Measurements from ENCODE around the gene DUSP18.
"Not testable (repeated sequence)": the region's sequence is repeated elsewhere in the genome, so short reads cannot be mapped to it uniquely, and the experiment has no call there.

DUSP18 gene

GRCh38 chr22:30640361-30640760 is 27.3 kb downstream of the DUSP18 start:
- DNase-seq (ENCODE audit: low spot score) = no peak

DNA sequence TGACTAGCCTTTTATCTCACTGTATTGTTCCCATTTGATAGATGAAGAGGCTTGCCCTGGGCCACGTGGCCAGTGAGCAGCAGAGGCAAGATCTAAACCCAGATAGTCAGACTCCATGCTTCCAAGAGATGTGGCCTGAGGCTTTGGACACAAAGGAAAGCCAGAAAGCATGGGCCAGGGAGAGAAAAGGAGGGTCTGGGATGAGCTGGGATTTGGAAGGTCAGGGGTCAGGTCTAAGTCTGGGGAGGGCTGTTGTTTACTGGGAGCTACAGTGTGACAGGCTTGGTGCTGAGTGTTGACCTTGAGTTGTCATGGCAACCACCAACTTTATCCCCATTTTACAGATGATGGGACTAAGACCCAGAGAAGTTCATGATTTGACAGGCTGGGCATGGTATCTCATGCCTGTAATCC is 30.0 kb downstream of the DUSP18 start:
- DNase-seq (ENCODE audit: low spot score) = no peak

DNA sequence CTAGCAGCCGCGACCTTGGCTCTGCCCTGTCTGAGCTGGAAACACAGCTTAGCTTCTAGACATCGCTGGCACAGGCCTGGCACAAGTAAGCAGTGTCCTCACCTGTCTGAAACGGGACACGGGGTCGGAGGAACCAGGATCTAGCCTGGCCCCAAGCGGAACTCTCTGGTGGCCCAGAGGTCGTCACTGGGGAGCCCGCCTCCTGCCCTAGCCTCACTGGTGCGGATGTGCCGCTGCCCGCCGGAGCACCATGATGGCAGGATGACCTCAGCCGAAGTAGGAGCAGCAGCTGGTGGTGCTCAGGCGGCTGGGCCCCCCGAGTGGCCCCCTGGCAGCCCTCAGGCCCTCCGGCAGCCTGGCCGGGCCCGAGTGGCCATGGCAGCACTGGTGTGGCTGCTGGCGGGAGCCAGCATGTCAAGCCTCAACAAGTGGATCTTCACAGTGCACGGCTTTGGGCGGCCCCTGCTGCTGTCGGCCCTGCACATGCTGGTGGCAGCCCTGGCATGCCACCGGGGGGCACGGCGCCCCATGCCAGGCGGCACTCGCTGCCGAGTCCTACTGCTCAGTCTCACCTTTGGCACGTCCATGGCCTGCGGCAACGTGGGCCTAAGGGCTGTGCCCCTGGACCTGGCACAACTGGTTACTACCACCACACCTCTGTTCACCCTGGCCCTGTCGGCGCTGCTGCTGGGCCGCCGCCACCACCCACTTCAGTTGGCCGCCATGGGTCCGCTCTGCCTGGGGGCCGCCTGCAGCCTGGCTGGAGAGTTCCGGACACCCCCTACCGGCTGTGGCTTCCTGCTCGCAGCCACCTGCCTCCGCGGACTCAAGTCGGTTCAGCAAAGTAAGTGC is 31.2 kb downstream of the DUSP18 start:
- no peak for DNase-seq (ENCODE audit: low spot score)

- peak; percentile 95 for DNase-seq (ENCODE audit: low spot score)
These were observed 32.1 kb downstream of the DUSP18 start, which contains the start of gene SLC35E4 for GRCh38 chr22:30635273-30636225. SLC35E4 (plus strand) TSS chr22:30635781; CDS start chr22:30636451, 670 bp downstream.

DNA sequence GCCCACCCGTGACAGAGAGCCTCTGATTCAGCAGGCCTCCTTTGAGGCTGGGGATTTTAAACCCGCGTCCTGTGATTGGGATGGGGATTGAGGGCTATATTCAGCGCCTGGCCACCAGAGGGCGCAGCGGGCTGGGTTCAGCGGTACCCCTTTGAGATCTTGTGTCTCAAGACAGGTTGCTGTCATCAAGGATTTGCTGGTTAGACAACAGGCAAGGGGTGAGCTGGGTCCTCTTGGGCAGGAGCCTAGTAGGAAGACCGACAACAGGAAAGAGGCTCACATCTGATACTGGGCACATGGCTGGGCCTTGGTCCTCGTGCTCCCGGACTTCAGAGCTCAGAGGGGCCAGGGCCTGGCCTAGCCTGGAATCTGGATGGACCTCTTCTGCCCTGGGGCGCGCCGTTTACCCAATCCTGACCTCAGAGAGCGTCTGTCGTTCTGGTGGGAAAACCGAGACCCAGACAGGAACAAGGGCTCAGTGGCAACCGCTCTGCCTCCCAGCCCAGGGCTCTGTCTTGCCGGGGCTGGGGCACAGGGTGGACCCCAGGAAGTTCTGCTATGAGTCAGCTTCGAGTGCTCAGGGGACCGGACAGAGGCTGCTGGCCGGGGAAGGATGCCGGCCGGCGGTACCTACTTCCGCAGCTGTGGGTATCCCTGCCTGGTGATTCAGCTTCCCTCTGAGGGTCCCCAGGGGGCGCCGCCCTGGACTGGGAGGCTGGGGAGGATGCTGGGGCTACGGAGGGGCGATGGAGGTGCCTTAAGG is 33.0 kb downstream of the DUSP18 start:
- DNase-seq (ENCODE audit: low spot score) = peak; percentile 90

GRCh38 chr22:30631469-30631868 is 36.2 kb downstream of the DUSP18 start:
- not testable (repeated sequence) for DNase-seq (ENCODE audit: low spot score)

- no peak for DNase-seq (ENCODE audit: low spot score)
These were observed 39.2 kb downstream of the DUSP18 start for GRCh38 chr22:30628491-30628890.

GRCh38 chr22:30627471-30627870 is 40.2 kb downstream of the DUSP18 start:
- DNase-seq (ENCODE audit: low spot score) = no peak

GRCh38 chr22:30626413-30626812 is 41.3 kb downstream of the DUSP18 start:
- no peak for DNase-seq (ENCODE audit: low spot score)

- DNase-seq (ENCODE audit: low spot score) = not testable (repeated sequence)
These were observed 47.8 kb downstream of the DUSP18 start for GRCh38 chr22:30619909-30620308.

- no peak for DNase-seq (ENCODE audit: low spot score)
These were observed 49.9 kb downstream of the DUSP18 start for GRCh38 chr22:30617819-30618218.

DNA sequence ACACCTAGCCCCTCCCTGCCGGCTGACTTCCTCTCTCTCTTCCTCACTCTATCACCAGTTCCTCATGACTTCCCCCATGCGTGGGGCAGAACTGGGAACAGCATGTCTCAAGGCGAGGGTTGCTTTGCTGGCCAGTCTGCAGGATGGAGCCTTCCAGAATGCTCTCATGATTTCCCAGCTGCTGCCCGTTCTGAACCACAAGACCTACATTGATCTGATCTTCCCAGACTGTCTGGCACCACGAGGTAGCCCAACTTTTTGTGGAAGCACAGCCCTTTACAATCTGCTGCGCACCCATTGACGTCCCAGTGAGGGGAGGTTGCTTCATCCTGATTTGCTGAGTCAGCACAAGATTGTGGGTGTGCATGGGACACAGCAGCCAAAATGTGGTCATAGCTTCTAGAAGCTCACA is 52.1 kb downstream of the DUSP18 start:
- no peak for DNase-seq (ENCODE audit: low spot score)

DNA sequence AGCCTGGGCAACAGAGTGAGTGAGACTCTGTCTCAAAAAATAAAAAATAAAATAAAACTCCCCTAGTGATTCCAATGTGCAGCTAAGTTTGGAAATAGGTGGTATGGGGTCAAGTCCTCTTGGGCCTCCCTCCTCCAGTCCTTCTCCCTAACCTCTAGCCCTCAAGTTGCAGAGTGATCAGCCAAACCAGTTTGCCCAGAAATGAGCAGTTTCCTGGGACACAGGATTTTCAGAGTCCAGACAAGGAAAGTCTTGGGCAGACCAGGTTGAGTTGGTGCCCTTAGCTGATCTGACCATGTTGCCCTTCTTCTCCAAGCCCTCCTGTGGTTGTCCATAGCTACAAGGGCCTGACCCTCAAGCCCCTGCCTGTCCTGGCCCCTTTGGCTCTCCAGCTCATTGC is 52.8 kb downstream of the DUSP18 start:
- DNase-seq (ENCODE audit: low spot score) = no peak

GRCh38 chr22:30614268-30614667 is 53.4 kb downstream of the DUSP18 start:
- no peak for DNase-seq (ENCODE audit: low spot score)

DNA sequence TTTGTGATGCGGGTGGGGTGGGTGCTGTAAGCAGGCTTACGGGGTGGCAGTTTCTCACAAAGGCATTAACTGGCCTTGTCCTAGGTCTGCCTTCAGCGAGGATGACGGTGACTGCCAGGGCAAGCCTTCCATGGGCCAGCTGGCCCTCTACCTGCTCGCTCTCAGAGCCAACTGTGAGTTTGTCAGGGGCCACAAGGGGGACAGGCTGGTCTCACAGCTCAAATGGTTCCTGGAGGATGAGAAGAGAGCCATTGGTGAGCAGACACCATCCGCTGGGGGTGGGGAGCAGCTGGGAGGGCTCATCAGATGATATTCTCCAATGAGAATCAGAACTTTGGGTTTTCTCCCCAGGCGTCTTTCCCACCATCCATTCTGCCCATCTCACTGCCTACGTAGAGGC is 54.9 kb downstream of the DUSP18 start:
- no peak for DNase-seq (ENCODE audit: low spot score)

All from CD4-positive, alpha-beta T cell treated with Interleukin-6 at 100 ng/mL for 8 hours (primary cell).